HG02798 (cell line): ENCODE measurements around the gene NACC1.

Experiments used
- ATAC-seq: cut with Tn5 transposase; IDR thresholded peaks from one replicate; pipeline ENCODE4 v1.9.1; 2021; ENCODE audit warnings: mild to moderate bottlenecking; ENCODE audit not compliant: unreplicated experiment, poor library complexity

The NACC1 gene

DNA sequence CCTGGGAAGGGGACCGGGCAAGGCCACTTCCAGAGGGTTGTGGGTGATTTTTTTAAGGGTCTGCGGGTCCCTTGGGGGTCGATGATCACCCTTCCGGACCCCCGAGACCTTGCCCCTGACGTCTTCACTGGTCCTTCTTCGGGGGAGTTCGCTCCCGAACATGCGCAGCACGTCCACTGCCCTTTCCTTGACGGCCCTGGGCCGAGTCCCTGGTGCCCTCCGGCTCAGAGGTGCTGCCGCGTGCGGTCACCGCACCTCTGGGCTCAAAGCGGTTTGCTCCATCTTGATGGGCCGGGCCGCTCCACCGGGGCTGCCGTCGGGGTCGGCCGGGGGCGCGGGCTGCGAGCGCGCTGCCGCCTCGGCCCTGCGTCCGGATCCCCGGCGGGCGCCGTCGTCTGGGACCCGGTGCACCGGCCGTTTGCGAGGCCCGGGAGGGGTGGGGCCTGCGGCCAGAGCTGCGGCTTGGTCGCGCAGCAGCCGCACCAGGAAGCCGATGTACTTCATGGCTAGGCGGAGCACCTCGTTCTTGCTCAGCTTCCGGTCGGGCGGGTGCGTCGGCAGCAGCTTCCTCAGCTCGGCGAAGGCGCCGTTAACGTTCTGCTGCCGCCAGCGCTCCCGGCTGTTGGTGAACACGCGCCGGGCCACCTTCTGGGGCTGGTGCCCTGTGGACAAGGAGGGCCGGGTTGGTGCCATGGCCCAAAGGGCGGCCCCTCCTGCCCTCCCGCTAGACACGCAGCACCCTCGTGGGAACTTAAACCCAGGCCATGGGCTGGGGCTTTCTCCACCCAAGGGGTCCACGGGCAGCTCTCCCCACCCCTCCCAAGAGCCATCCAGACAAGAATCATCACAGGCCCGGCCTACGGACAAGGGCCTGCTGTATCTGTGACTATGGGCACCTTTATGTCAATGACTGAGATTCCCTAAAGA is 18.7 kb upstream of the NACC1 start:
- no peak for ATAC-seq

DNA sequence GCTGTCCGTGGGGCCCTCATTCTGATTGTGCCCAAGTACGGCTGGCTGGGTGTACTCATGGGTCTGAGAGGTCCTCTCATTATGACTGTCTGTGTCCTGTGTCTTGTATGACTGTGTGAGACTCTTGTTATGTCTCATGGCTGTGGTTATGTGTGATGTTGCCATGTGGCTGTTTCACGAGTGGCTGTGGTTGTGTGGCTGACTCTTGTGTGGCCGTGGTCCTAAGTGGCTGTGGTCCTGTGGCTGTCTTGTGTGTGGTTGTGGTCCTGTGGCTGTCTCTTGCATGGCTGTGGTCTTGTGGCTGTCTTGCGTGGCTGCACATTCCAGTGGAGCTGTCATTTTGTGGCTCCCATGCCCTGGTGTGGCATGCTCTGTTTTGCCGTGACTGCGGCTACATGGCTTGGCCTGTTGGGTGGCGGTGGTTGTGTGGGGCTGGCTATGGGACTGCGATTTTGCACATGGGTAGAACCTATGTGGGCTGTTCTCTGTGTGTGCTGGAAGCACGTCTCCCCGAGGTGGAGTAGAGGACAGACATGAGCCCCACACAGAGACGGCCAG is 18.0 kb upstream of the NACC1 start:
- ATAC-seq = no peak

DNA sequence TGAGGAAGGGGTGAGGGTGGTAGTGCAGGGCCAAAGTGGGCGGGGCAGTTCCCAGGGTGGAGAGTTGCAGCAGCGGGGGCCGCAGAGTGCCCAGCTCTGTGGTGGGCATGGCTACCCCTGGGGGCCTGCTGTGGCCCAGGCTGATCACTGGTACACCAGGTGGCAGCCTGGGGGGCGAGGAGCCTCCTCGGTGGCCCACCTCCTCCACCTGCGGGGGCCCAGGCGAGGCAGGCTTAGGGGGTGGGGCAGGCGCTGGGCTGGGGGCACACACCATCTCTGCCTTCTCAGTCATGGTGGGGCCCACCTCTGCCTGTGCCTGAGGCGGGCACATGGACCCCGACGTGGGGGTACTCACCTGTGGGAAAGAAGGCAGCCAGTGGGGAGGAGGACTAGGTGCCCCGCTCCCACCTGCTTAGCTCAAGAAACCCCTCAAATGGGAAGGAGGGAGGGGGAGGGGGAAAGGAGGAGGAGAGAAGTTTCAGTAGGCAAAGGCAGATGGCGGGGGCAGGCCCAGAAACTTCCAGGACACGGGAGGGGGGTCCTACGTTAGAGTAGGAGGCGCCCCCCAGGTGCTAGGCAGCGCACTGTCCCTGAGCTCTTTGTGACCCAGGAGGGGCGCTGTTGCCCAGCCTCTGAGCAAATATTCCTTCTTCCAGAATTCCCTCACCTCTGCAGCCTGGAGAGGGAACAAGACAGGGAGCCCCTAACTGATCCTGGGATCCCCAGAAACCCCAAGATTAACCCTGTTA is 17.0 kb upstream of the NACC1 start:
- no peak for ATAC-seq

GRCh38 chr19:13101590-13102415 is 16.3 kb upstream of the NACC1 start:
- no peak for ATAC-seq

DNA sequence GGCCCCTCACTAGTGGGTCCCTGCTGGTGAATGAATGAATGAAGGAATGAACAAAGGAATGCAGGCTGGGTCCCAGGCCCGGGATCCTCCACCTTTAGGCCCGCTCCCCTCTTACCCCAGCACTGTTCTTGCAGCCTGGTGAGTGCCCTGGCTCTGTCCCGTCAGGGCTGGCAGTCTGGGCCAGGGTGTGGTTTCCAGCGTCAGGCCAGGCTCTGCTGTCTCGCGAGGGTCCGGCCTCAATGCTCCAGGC is 15.7 kb upstream of the NACC1 start:
- no peak for ATAC-seq

GRCh38 chr19:13102666-13103580 is 15.1 kb upstream of the NACC1 start, which contains the start of gene LYL1:
TSS of gene LYL1 (minus strand) at chr19:13102858. CDS start at chr19:13101171, 1,687 bp downstream.
- peak; percentile 35 for ATAC-seq

GRCh38 chr19:13103581-13104359 is 14.3 kb upstream of the NACC1 start:
- no peak for ATAC-seq

- ATAC-seq = peak; percentile 49
Observed at GRCh38 chr19:13104360-13104847, 13.7 kb upstream of the NACC1 start.

GRCh38 chr19:13104848-13105711 is 13.0 kb upstream of the NACC1 start:
- ATAC-seq = peak; percentile 1

DNA sequence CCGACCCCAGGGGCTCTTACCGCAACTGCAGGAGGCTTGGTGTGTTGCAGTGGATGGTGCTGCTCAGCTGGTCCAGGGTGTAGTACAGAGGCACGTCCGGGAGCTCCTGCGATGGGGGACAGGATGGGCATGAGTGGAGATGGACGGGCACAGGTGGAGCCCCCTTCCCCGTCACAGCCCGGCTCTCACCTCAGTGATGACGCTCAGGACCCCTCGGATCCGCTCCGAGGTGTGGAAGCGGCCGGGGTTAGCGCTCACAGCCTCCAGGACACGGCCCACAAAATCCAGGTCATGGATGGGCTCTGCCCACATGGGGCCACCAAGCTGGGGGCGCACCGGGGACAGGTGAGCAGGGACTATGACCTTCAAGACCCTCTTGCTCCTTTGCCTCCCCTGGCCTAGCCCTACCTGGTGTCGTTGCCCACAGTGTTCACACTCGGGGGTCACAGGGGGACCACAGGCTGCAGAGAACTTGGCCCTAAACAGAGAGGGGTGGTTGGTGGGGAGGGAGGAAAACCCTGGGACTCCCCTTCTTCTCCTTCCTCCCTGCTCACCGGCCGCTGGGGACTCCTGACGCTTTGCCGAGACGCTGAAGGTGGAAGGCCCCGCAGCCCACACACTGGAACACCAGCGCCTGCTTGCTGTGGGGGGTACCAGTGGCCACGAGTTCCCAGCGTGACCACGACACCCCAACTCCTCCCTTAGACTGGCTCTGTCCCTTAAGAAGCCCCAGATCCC is 8.5 kb upstream of the NACC1 start:
- no peak for ATAC-seq

DNA sequence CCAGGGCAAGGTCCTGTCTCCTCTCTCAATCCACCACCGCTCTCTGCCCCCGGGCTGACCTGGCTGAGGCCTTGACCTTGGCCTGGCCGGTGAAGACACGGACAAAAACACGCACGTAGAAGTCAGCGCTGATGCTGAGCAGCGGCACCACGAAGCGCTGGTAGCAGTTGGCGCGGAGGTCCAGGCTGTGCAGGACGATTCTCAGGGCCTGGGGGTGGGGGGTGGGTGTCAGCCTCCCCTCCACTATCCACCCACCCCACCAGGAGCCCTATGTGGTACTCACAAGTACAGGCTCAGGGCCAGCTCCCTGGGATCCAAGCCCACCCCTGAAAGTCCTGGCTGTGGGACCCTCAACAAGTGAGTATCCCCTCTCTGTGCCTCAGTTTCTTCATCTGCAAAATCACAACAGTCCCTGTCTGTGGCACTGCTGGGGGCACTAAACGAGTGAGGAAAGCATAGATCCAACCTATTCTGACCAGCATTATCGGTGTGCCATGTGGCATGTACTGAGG is 7.9 kb upstream of the NACC1 start:
- ATAC-seq = no peak

DNA sequence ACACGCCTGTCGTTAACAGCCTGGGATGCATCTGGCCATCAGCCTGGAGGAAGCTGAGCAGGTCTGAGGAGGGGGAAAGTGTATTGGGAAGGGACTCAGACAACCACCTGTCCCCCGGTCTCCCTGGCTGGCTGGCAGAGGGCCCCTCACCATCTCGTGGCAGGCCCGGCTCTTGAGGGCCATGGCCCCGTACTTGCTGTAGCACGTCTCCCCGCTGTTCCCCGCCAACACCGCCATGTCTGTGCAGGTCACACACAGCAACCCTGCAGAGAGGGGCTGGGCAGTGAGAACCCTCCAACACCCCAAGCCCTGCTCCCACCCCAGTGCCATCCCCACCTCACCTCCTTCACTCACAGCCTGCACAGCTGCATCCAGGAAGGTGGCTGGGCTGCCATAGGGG is 5.5 kb upstream of the NACC1 start:
- ATAC-seq = no peak

DNA sequence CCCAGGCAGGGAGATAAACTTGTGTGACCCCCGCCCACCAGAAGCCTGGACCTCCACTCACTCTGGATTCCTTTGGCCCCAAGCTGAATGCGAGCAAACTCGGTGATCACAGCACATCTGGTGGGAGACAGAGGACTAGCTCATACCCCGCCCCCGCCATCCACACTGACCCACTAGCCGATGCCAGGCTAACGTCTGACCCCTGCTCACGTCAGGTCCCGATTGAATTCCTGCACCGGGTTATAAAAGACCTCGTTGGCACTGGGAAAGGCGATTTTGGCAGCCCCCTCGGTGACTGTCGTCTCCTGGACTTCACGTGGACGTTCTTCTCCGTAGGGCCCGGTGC is 2.2 kb upstream of the NACC1 start:
- no peak for ATAC-seq

- peak; percentile 55 for ATAC-seq
Observed at GRCh38 chr19:13116282-13117175, 1.5 kb upstream of the NACC1 start, which contains the start of gene TRMT1. TSS of gene TRMT1 (minus strand) at chr19:13116740. CDS start at chr19:13116399, 341 bp downstream.

- no peak for ATAC-seq
Observed at GRCh38 chr19:13117176-13117771, 790 bp upstream of the NACC1 start.
